Epidermal melanocyte (primary cell): ENCODE data around the gene PMEPA1.

ENCODE experiments used
- DNase-seq: peaks from one replicate; pipeline ENCODE4 v3.0.0; 2011; ENCODE audit warnings: low spot score; ENCODE audit not compliant: insufficient read length

PMEPA1 gene

DNA sequence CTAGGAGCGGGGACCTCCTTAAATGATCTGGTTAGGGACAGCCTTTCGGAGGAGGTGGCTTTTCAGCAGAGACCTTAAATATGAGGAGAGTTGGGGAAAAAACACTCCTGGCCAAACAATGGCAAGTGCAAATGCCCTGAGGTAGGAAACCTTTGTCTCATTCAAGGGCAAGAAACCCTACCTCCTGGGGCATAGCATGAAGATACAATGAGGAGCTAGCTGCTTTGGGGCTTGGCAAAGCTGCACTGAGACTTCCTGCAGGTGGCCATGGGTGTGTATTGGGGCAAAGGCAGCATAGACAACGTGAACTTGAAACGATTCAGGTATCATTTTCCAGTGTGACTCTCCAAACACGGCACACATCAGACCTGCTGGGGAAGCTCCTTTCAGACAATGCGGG, 30.7 kb downstream of the PMEPA1 start:
- DNase-seq = no peak

DNA sequence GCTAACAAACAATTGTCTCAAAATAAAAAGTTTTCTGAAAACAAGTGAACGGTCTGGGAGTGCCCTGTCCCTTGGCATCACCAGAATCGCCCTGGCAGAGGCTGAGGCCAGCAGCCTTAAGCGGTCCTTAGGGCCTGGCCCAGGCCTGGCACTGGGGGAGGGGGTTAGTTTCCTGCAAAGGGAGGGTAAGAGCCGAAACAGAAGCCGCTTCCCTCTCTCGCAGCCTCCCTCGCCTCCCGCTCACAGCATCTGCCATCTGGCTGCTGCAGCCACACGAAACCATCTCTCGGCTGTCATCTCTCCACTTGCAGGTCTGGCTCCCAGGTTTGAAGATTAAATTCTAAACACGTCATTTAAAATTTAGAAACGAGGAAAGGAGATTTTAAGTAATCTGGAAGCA, 31.5 kb downstream of the PMEPA1 start:
- DNase-seq = no peak

DNA sequence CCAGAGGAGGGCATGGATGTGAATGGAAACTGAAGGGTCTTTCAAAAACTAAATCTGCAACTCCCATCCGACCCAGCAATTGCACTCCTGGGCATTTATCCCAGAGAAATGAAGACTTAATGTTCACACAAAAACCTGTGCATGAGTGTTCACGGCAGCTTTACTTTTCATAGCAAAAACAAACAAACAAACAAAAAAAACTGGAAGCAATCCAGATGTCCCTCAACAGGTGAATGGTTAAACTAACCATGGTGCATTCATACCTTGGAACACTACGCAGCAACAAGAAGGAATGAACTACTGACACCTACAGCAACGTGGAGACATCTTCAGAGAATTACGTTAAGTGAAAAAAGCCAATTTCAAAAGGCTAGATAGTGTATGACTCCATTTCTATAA, 32.2 kb downstream of the PMEPA1 start:
- no peak for DNase-seq

DNA sequence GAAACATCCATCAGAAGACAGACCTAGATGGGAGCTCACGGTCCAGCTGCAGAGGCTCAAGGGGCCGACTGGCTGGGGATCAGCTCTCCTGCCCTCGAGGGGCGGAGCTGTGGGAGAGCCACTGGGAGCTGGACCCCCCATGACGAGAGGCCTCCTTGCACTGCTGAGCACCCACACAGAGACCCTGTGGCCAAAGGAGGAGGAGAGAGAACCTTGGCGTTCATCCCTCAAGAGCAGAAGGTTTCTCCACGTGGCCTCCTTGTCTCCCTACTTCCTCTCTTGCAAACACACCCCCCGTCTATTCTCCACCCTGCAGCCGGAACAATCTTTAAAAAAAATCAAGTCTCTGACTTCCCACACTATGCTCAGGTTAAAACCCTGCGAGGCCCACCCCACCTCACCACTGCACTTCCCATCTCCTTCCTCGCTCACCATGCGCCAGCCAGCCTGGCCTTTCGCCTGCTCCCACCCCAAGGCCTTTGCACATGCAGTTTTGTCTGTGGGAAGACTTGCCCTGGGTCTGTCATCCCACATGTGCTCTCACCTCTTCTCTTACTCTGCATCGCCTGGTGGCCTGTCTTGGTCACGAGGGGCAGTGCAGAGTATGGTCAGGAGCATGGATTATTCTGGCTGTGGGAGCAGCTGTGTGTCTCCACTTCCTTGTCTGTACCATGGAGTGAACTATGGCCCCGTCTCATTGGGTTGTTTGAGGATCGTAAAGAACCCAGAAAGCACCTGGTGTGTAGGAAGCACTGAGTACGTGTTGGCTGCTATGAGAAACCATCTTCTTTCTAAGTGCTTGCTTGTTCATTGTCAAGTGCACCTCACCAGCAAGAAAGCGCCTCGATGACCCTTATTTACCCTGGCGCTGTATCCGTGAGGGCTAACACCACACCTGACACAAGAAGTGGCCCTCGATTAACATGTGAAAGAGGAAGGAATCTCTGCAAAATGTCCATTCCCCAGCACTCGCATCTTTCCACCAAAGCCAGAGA, 32.9 kb downstream of the PMEPA1 start:
- no peak for DNase-seq

DNA sequence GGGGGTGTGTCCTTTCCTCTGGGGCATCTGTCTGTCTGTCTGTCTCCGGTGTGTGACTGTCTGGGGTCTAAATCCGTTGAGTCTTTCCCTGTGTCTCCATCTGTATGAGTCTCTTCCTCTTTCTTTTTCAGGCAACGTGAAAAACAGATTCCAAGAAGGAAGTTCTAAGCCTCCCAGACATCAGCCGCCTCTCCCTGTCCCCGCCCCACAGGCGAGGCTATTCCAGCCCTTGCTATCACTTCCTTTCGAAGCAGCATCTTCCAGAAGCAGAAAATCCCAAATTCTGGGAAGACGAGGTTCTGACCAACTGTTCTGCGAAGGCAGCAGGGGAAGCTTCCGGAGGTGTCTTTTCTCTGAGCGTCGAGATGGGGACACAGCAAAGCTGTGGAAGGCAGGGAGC, 34.0 kb downstream of the PMEPA1 start:
- DNase-seq = no peak

DNA sequence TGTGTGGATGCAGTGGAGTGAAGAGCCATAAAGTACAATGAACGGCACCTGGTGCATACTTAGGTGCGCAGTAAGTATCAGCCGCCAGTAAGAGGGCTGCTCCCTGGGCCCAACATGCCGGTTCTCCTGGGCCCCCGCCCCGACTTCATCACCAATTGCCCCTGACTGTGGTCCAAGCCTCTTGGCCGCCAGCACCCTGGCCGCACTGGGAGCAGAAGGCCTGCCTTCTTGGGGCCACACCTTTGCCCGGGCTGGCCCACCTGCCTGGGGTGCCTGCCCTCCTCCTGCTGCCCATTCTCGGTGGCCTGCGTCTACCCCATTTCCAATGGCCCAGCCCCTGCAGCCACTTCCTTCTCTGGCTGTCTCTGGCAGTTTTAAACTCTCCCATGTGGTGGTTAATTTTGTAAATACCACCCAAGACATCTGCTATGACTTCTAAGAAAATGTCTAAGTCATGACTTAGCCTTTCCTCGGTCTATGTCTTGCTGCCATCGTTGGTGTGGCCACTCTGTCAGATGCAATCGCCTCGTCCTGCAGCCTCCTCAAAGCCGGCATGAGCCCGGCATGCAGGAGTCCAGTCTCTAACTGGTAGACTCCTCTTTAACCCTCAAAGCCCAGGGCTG, 36.8 kb downstream of the PMEPA1 start:
- no peak for DNase-seq

DNA sequence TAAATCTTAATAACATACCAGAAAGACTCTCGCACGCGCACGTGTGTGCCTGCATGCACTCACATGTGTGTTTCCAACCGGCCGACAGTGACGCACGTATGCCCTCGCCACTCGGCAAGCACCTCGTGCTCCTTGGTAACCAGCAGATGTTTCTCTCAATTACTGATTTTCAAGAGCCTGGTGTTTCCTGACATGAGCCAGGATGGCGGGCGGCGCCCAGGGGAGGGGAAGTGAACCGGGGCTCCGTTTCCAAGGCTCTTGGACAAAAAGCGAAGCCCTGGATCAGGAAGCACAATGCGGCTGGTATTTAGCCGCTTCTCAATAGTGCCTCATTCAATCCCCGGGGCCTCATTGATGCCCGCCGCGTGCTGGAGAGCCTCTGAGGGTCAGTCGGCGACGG, 37.7 kb downstream of the PMEPA1 start:
- no peak for DNase-seq

DNA sequence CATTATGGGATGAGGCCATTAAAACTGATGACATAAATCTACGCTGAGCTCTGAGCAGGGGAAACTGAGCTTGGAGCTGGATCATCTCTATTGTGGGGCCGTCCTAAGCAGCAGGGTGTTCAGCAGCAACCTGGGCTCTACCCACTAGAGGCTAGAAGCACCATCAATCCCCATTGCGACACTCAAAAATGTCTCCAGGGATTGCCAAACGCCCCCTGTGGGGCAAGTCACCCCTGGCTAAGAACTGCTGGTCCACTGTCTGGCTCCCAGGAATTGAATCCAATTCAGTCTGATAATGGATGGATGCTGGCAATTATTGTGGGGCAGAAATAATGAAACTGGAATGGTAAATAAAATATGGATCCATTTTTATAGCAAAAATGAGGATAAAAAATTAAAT, 38.2 kb downstream of the PMEPA1 start:
- no peak for DNase-seq

DNA sequence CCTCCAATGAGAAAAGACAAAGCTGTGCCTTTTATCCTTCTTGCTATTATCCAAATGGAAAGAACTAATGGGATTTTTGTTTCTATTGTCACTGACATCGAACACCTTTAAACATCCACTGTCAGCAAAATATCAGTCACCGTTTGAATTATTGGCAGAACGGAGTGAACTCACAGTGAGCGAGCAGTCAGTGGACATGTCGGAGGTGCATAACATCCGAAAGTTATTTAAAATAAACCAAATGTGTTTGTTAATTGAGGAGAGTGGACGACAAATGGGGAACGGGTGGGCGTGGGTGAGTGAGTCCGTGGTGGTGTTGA, 38.8 kb downstream of the PMEPA1 start:
- DNase-seq = no peak

DNA sequence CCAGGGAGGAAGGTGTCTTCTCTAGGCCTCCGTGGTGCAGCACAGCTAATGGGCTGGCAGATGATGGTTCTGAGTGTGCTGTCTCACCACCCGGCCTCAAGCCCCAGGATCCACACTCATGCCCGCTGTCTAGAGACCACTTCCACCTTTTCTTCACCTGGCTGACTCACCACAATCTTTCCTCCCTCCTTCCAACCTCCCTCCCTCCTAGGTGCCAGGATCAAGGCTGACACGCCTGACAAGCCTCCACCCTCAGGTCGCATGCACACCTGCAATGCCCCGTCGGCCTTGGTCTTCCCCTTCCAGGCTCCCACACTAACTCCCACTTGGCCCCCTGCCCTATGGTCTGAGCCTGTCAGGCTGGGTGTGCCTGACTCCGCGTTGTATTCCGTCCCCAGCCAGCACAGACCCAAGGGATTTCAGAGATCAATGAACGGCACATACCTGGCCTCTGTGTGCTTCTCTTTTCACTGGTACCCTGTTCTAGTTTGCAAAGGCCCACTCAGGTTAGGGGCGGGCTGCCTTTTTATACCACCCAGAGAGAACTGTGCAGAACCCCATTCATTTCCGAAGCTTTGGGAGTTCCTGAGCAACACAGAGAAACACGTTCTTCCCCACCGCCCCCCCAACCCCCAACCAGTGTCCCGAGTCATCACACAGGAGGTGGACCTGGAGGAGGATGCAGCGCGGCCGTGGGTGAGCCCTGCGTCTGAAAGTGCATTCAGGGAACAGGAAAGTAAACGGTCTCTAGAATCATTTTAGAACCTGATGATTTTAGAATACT, 39.3 kb downstream of the PMEPA1 start:
- no peak for DNase-seq

DNA sequence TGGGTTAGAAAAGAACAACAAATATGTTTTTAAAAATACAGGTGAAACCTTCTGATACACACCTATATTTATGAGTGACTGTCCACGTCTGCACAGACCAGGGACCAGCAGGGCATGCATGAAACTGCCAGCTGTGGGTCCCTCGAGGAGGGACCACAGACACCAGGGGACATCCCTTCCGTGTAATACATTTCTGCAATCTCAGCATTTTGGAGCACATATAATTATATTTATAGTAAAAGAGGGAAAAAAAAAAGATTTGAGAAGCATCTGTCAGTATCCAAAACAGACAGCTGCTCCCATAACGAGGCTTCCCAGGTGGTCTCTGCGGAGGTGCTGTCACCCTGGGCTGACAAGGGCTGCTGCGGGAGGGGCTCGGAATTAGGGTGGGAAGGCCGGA, 40.2 kb downstream of the PMEPA1 start:
- DNase-seq = no peak

DNA sequence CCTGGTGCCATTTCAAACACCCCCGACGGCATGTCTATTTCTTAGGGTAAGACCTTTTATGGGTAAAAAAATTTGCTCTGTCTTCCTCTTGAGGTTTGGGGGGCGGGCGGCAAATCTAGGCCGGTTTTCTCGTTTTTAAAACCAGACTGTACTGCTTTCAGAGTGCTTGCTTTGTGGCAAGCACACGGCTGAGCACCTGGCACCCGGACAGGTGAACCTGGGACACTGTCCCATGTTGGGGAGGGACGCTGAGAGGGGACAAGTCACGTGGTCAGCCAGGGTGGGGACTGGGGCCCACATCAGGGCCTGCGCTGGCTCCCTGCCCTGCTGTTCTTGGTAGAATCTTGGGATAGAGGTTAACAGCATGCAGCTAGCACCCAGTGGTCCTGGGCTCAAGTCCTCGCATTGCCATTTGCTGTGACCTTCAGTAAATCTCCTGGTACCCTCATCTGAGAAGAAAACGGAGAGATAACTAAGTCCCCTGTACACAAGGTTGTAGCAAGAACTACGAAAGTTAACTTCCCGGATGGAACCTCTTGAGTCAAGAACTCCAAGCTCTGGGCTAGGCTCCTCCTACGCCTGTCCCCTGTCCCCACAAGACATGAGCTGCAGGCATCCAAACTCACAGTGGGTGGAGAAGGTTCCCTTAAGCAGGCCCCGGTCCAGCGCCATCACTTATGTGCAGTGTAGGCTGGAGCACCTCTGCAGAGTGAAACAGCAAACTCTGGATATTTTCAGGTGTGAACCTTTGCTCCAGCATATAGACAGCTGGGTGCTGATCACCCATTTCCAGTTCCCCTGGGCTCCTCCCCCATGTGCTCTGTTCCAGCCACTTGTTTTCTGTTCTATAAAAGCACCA, 41.7 kb downstream of the PMEPA1 start:
- no peak for DNase-seq

DNA sequence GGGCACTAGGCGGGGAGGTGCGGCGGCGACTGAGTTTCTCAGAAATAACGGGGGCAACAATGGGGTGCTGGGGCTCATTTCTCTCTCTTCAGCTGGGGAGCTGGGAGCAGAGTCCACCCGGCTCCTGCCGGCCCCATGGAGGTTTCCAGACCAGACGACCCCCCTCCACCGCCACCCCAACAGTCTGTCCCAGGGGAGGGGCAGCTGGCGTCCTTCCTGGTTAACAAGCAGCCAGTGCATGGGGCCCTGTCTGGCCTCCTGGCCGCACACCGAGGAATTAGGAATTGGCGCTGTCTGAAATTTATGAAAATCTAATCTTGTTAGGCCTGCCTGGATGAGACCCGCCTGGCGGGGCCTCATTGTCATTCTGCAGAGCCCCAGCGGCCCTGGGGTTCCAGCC, 42.4 kb downstream of the PMEPA1 start:
- DNase-seq = no peak

DNA sequence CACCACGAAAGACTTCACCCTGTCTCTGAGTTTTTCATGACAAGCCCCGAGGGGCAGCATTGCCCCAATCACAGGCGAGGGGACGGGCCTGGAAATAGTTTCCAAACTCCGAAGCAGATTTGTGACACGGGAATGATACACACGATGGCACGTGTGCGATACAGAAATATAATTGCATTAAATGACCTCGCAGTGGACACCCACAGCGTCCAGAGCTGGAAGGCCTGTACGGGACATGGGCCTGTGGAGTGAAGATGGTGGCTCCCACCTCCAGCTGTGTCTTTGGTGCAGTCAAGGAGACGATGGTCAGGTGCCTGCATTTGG, 43.0 kb downstream of the PMEPA1 start:
- DNase-seq = no peak

DNA sequence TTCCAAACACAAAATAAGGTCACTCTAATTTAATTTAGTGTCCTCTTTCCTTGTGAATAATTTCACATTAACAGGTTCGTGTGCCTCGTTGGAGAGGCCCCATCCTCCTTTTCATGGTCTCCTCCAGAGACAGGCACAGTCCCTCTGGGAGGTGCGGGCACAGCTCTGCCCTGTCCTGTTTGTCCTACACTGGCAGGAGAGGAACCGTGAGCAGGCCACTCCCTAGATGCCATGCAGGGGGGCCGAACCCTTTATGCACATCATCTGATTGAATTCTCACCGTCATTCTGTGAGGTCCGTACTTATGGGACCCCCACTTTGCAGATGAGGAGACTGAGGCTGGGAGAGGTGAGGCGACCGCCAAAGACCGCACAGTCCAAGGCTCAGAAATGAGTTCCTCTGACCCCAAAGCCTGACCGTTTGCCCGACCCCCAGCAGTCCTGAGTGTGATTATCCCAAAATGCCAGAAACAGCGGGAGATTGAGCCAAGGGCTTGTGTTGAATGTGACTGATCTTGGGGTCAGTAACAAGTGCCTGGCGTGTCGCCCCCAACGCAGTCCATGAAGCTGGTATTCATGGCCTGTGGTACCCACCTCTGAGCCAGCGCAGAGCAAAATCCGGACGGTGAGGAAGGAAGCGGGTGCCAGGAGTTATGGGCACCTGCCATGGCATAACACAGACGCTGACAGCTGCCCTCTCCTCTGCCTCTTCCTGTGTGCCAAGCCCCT, 43.5 kb downstream of the PMEPA1 start:
- no peak for DNase-seq

DNA sequence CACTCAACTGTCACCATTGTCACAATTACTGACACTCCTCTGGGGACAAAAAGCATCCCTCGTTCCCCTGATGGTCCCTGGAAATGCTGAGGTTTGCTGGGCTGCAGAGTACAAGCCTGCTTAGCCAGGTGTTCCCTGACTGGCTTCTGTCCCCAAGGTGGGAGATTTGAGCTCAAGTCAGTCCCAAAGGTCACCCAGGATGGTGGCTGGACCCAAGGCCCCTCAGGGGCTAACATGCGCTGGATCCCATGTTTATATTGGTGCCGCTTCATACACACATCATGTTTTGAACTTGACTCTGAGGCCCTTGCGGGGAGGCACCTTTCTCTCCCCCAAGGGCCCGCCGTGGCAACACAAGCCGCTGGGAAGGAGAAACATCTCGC, 44.2 kb downstream of the PMEPA1 start:
- no peak for DNase-seq

DNA sequence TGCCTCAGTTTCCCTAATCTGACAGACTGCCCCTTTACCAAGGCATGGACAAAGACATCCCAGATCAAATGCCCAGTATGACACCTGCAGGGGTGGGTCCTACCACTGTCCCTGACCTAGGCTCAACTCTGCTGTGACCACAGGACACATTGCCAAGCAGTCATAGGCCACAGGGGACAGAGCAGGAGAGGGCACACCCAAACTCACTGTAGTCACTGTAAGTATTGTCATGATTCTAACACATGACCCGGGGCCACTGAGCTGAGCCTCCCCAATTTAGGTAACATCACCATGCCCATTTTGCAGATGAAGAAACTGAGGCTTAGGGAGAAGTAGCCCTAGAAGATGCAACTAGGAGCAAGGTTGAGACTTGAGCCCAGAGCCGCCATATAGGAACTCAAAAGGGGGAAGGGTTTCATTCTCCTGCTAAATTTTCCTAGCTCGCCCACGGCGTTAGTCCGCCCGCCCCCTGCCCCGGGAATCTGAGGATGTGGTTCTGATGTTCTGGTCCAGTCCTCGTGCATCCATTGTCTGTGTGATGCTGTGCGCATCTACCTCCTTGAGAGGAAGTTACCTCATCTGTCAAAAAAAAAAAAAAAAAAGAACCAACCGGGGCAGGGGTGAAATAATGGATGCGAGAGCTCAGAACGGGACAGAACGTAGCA, 44.8 kb downstream of the PMEPA1 start:
- no peak for DNase-seq

DNA sequence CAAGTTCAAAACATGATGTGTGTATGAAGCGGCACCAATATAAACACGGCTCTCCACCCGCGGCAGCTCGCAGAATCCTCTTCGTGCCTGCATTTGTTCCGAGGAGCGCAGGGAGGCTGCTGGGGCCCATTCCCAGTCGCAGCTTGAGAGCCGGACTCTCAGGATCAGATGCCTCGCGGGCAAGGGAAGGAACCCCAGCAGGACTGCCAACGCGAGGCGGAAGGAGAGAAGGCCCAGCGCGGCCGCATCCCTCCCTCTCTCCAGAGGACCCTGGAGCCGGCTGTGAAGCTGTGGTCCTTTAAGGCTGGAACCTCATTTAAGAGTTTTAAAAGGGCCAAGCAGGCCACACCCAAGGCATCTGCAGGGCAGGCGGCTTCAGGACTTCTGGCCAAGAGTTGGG, 45.3 kb downstream of the PMEPA1 start:
- DNase-seq = no peak

DNA sequence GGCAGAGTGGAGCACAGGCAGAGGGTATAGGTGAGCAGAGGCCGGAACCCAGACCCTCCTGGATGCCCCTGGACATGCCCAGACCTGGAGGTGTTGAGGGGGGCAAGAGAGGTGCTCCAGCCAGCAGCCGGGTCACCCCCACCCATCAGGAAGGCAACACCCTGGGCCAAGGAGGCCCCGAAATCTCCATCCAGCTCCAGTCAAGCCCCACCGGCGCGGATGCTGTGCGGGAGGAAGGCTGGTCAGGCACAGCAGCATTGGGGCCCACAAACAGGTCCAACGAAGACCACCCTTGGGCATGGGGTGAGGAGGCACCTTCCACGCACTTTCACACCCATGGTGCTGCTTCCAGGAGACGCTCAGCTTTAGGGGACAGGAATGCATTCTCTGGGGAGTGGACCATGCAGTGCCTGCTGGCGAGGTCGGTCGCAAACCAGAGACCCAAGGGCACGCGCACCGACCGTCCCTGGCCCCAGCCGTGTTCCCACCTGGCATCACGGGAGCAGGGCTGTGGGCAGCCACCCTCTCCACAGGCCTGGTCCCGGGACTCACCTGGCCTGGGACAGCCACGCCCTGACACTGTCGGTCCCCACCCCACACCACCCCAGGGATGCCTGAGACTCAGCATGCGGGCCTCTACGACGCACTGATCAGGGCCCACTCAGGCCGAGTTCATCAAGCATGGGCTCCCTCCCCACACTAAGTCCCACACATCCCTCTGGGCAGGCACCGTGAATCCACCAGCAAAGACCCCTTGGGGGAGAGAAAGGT, 45.9 kb downstream of the PMEPA1 start:
- no peak for DNase-seq

DNA sequence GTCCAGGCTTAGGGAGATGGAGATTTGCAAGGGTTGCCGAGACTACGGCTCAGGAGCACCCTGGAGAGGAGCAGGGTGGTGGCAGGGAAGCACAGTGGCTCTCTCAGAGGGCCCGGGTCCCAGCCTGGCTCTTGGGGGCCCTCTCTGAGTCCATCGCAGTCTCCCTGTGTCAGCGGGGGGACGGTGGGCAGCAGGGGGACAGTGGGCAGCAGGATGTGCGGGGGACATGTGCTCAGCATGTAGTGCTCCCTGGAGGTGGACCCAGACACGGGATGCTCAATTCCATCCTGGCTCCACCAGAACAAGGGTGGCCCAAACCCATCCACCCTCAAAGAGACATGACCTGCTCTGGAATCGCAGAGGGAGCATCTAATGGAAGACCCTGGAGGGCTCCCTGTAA, 46.6 kb downstream of the PMEPA1 start:
- no peak for DNase-seq
